HEK293 (cell line): ENCODE measurements around the gene PTDSS2.

Source experiments
- CTCF ChIA-PET: fragments of 350-600 bp; formaldehyde crosslinking; extraction: SDS; loops from one replicate; lab custom pipeline; 2021; ENCODE audit warnings: antibody characterized with exemption; lab: Yijun Ruan, JAX
- POLR2A ChIA-PET: fragments of 300-600 bp; formaldehyde crosslinking; extraction: SDS; loops from one replicate; lab custom pipeline; 2020; ENCODE audit warnings: antibody characterized with exemption, inconsistent platforms; lab: Yijun Ruan, JAX
- H3K27ac ChIP-seq: fragments of 200-500 bp; sonication (Bioruptor generic); 2 replicates; pipeline ENCODE4 v1.5.1; 2014; ENCODE audit warnings: low read depth, low read length, control low read depth, inconsistent platforms; ENCODE audit errors: extremely low read depth
- H3K36me3 ChIP-seq, 2 experiments: fragments of 200-500 bp in 1 of 2; sonication (Bioruptor generic) in 1 of 2; 1 replicate in 1 of 2; 2 replicates in 1 of 2; pipeline ENCODE4 v1.5.1; 2014 to 2017; ENCODE audit warnings: inconsistent platforms in 2 of 2, low read length in 2 of 2; ENCODE audit not compliant: control insufficient read depth in 2 of 2, insufficient read depth in 1 of 2
- H3K4me1 ChIP-seq: fragments of 200-500 bp; sonication (Bioruptor generic); 2 replicates; pipeline ENCODE4 v1.5.1; 2014; ENCODE audit warnings: mild to moderate bottlenecking, low read length, inconsistent platforms; ENCODE audit not compliant: control insufficient read depth, insufficient read depth
- H3K4me3 ChIP-seq: 2 replicates; pipeline ENCODE4 v1.5.1; 2011; ENCODE audit warnings: low read depth, mild to moderate bottlenecking, control low read depth, low read length, moderate library complexity
- H3K9me3 ChIP-seq: fragments of 200-500 bp; sonication (Bioruptor generic); 2 replicates; pipeline ENCODE4 v1.5.1; 2014; ENCODE audit warnings: low read depth, low read length, inconsistent platforms; ENCODE audit not compliant: control insufficient read depth, insufficient read depth
- HOXD13 ChIP-seq: sonication (generic); formaldehyde crosslinking; IDR thresholded peaks from 2 replicates; pipeline ENCODE4 v1.8.0; 2022; ENCODE audit warnings: missing genetic modification reagents, borderline replicate concordance
- IKZF3 ChIP-seq: fragments of 450-650 bp; IDR thresholded peaks from 2 replicates; pipeline ENCODE4 v1.5.0; 2018; ENCODE audit warnings: missing biosample characterization, mild to moderate bottlenecking, missing genetic modification characterization, moderate library complexity
- INSM2 ChIP-seq: fragments of 450-650 bp; formaldehyde crosslinking; IDR thresholded peaks from 2 replicates; pipeline ENCODE4 v1.5.1; 2016; ENCODE audit warnings: missing biosample characterization, missing genetic modification characterization
- KLF1 ChIP-seq: fragments of 450-650 bp; formaldehyde crosslinking; IDR thresholded peaks from 2 replicates; pipeline ENCODE4 v1.5.1; 2016; ENCODE audit warnings: missing biosample characterization, missing genetic modification characterization
- OSR2 ChIP-seq: fragments of 450-650 bp; formaldehyde crosslinking; IDR thresholded peaks from 2 replicates; pipeline ENCODE4 v1.5.1; 2016; ENCODE audit warnings: missing biosample characterization, missing genetic modification characterization
- PBX3 ChIP-seq: sonication (generic); formaldehyde crosslinking; IDR thresholded peaks from 2 replicates; pipeline ENCODE4 v1.8.1; 2022; ENCODE audit warnings: mild to moderate bottlenecking, moderate library complexity, missing genetic modification reagents
- REPIN1 ChIP-seq: fragments of 450-650 bp; formaldehyde crosslinking; IDR thresholded peaks from 2 replicates; pipeline ENCODE4 v1.5.1; 2017; ENCODE audit warnings: missing biosample characterization, missing genetic modification characterization, low read depth
- SP7 ChIP-seq: fragments of 450-650 bp; formaldehyde crosslinking; IDR thresholded peaks from 2 replicates; pipeline ENCODE4 v1.5.1; 2016; ENCODE audit warnings: missing biosample characterization, missing genetic modification characterization
- ZBTB10 ChIP-seq: fragments of 450-650 bp; formaldehyde crosslinking; IDR thresholded peaks from 2 replicates; pipeline ENCODE4 v1.5.1; 2016; ENCODE audit warnings: missing biosample characterization, missing genetic modification characterization
- ZNF148 ChIP-seq: fragments of 450-650 bp; formaldehyde crosslinking; IDR thresholded peaks from 2 replicates; pipeline ENCODE4 v1.5.0; 2017; ENCODE audit warnings: missing biosample characterization, missing genetic modification characterization, borderline replicate concordance
- ZNF433 ChIP-seq: fragments of 450-650 bp; formaldehyde crosslinking; IDR thresholded peaks from 2 replicates; pipeline ENCODE4 v1.5.1; 2016; ENCODE audit warnings: missing biosample characterization, missing genetic modification characterization, low read depth
- ZNF449 ChIP-seq: fragments of 450-650 bp; formaldehyde crosslinking; IDR thresholded peaks from 2 replicates; pipeline ENCODE4 v1.5.1; 2017; ENCODE audit warnings: missing biosample characterization, mild to moderate bottlenecking, missing genetic modification characterization, moderate library complexity
- ZNF488 ChIP-seq: fragments of 450-650 bp; formaldehyde crosslinking; IDR thresholded peaks from 2 replicates; pipeline ENCODE4 v1.5.1; 2016; ENCODE audit warnings: missing biosample characterization, missing genetic modification characterization
- ZNF544 ChIP-seq: fragments of 450-650 bp; formaldehyde crosslinking; IDR thresholded peaks from 2 replicates; pipeline ENCODE4 v1.5.0; 2017; ENCODE audit warnings: missing biosample characterization, missing genetic modification characterization
- ZNF670 ChIP-seq: fragments of 450-650 bp; formaldehyde crosslinking; IDR thresholded peaks from 2 replicates; pipeline ENCODE4 v1.5.1; 2016; ENCODE audit warnings: missing biosample characterization, missing genetic modification characterization, low read depth
- ZNF843 ChIP-seq: fragments of 450-650 bp; formaldehyde crosslinking; IDR thresholded peaks from 2 replicates; pipeline ENCODE4 v1.5.1; 2016; ENCODE audit warnings: missing biosample characterization, missing genetic modification characterization
- ZSCAN23 ChIP-seq: fragments of 450-650 bp; formaldehyde crosslinking; IDR thresholded peaks from 2 replicates; pipeline ENCODE4 v1.5.1; 2016; ENCODE audit warnings: missing biosample characterization, missing genetic modification characterization

The PTDSS2 gene

GRCh38 chr11:425301-425700, 24.8 kb upstream of the PTDSS2 start:
- ChIA-PET CTCF (interaction anchor here (1.6 kb wide), 1 partner anchor 23 kb away, joined by 4 read pairs; no protein-coding TSS in a partner anchor), POLR2A (no interaction called here)
- H3K4me1 ChIP-seq, result no peaks in the 10 kb centered on the region
- H3K4me3 ChIP-seq, result no peak overlapping the region
- no peaks in the 10 kb centered on the region for H3K9me3 ChIP-seq
- H3K27ac ChIP-seq, result no peak overlapping the region
- H3K36me3 ChIP-seq, result no peaks in the 10 kb centered on the region
- TF ChIP-seq ZNF670 (tag by site-specific recombination) (no peak), PBX3 (no peak), ZNF433 (tag by site-specific recombination) (no peak), HOXD13 (CRISPR knock-in tag) (no peak), INSM2 (tag by site-specific recombination) (no peak), OSR2 (tag by site-specific recombination) (no peak), KLF1 (tag by site-specific recombination) (no peak), ZSCAN23 (tag by site-specific recombination) (no peak), IKZF3 (no peak), ZBTB10 (tag by site-specific recombination) (no peak), ZNF544 (tag by site-specific recombination) (no peak), SP7 (tag by site-specific recombination) (no peak), ZNF488 (tag by site-specific recombination) (no peak), ZNF148 (tag by site-specific recombination) (no peak), ZNF449 (tag by site-specific recombination) (no peak), ZNF843 (tag by site-specific recombination) (no peak), REPIN1 (tag by site-specific recombination) (no peak)
